HG03139 (cell line): Measurements from ENCODE around the gene HBS1L.
A peak's percentile ranks its signal among the peaks of the same experiment; 100 is the strongest.

Experiments
- ATAC-seq: cut with Tn5 transposase; IDR thresholded peaks from one replicate; pipeline ENCODE4 v1.9.1; 2021; ENCODE audit not compliant: unreplicated experiment

HBS1L gene

GRCh38 chr6:135054569-135055498, at the start of gene HBS1L:
Gene HBS1L (minus strand): TSS chr6:135054822. CDS start chr6:135054691, 131 bp downstream.
- peak; percentile 96 for ATAC-seq

GRCh38 chr6:135104199-135104598, 49.6 kb upstream of the HBS1L start:
- ATAC-seq: no peak

GRCh38 chr6:135102191-135102590, 47.6 kb upstream of the HBS1L start:
- no peak for ATAC-seq

GRCh38 chr6:135097172-135097571, 42.5 kb upstream of the HBS1L start:
- ATAC-seq: no peak

GRCh38 chr6:135096403-135097130, 41.9 kb upstream of the HBS1L start:
- no peak for ATAC-seq

- ATAC-seq: no peak
These were observed 41.1 kb upstream of the HBS1L start for GRCh38 chr6:135095716-135096115.

DNA sequence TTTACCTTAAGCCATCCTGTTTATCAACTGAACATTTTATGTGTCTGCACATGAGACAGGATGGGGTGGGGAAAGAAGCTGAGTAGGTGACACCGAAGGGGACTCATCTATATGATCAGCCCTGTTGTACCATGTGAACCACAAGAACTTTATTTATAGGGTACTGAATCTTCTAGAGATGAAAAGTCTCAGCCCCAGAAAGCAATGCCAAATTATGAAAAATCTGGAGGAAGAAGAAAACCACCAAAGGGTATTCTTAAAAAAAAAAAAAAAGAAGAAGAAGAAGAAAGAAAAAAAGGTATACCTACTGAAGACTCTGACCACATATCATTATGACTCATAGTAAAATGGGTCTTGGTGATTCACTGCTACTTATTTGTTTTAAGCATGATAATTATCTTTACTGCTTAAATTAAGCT, 39.8 kb upstream of the HBS1L start:
- ATAC-seq: no peak

DNA sequence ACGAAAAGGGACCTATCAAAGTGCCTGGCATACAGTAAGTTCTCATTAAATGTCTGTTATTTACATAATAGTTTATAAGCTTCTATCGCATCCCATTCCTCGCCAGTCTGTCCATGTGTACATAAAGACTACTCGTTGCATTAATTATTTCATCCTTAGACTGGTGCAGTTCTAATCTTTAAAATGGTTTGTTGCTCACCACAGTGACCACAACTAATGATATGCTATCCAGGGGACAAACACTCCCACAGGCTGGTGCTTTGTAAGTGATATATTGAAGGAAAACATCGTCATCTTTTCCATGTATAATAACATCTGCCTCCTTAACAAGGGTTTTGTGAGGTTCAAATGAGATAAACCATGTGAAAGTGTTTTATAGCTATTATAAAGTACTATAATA, 39.0 kb upstream of the HBS1L start:
- no peak for ATAC-seq

GRCh38 chr6:135092724-135093123, 38.1 kb upstream of the HBS1L start:
- ATAC-seq: no peak

GRCh38 chr6:135090819-135091218, 36.2 kb upstream of the HBS1L start:
- no peak for ATAC-seq

DNA sequence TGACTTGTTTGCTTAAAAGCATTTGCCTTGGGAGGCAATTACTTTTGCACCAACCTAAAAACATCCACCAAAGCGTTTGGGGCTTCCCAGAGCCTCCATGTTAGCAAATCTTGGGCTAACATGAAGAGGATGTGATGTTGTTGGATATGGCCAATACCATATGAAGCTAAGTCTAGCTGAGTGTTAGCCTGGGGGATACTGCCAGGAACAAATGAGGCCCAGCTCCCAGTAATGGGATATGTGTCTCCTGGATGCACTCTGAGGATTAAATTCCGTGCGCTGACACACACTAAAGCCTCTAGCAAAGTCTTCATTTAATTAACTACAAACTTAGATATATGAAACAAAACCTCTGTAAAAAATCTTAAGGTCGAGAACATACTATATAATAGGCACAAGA, 35.3 kb upstream of the HBS1L start:
- ATAC-seq: no peak

- ATAC-seq: peak; percentile 67
These were observed 34.5 kb upstream of the HBS1L start for GRCh38 chr6:135088818-135089809.

- ATAC-seq: no peak
These were observed 33.7 kb upstream of the HBS1L start for GRCh38 chr6:135088281-135088680.

DNA sequence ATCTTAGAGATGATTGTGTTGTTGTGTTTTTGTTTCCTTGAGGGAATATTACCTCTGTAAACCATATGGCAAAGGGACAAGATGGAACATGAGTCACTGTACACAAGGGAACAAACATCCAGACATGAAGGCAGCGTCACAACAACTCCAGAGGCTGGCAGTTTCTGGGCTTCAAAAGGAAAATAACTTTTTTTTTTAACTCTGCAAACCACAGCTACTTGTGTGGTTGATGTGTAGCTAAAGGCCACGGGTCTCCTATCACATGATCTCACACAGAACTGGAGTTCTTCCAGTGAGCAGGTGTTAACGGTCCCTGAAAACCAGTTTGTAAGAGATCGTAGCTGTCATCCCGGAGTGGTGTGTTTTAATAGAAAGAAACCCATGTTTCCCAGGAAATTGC, 33.2 kb upstream of the HBS1L start:
- ATAC-seq: no peak

DNA sequence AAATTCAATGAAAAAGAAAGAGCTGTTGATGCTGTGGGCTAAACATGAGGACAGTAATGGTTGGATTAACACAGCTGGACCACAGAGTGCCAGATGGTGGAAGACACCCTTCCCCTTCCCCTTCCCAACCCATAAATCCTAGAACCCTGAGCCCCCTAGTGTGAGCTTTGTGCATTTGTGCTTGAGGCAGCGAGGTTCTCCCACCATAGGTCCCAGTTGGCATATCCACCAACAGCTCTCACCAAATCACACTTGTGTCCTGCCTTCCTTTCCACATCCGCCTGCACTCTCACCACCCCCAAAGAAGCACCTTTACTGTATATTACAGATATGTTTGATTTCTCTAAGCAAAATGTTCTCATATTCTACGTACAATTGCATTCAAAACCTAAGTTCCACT, 32.8 kb upstream of the HBS1L start:
- no peak for ATAC-seq

- ATAC-seq: no peak
These were observed 31.8 kb upstream of the HBS1L start for GRCh38 chr6:135086414-135086764.

DNA sequence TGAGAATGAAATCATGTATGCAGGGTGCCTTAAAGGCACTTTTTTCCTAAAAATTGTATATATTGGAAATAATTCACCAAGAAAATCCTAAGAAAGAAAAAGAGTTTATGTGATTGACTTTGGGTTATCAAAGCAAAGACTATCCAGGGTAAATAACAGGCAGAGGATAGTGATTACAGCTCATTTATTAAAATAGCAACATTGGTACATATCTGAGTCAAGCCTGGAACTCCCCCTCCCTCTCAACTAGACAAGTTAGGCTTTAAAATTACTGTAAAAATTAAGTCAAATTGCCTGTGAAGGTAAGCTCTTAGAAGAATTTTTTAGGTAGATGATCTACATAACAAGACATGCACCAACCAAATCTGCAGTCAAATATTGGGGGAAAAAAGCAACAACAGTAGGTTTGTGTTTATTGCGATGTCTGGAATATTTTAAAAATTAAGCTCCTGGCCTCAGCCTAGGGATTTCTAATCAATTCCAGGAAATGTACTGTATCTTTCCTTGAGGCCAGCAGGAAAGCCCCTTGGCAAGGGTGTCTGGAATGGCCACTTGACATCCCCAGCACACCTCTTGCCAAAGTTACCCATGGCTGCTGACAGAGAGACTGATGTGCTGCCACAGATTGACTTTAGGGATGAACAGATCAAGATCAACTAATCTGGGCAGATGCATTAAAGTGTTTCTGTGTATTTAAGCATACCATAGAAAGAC, 31.2 kb upstream of the HBS1L start:
- no peak for ATAC-seq

DNA sequence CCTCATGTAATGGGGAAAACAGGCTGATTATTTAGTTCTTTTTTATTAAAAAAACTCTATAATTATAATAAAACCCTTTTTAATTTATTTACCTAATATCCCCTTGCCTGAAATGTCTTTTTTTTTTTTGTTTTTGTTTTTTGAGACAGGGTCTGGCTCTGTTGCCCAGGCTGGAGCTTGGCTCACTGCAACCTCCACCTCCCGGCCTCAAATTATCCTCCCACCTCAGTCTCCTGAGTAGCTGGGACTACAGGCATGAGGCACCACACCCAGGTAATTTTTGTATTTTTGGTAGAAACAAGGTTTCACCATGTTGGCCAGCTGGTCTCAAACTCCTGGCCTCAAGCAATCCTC, 30.3 kb upstream of the HBS1L start:
- ATAC-seq: no peak

GRCh38 chr6:135084001-135084915, 29.6 kb upstream of the HBS1L start:
- ATAC-seq: no peak
